KOPT-K1 (cell line): ENCODE measurements around the gene OR51B5.
"Not testable (repeated sequence)": the region's sequence is repeated elsewhere in the genome, so short reads cannot be mapped to it uniquely, and the experiment has no call there.

Experiments
- H3K27ac ChIP-seq: fragments of 200-600 bp; sonication (generic); 2 replicates; pipeline ENCODE4 v1.5.1; 2016; ENCODE audit warnings: antibody characterized with exemption, mild to moderate bottlenecking, low read depth, low read length; ENCODE audit not compliant: poor library complexity, severe bottlenecking
- H3K36me3 ChIP-seq: fragments of 200-600 bp; sonication (generic); 2 replicates; pipeline ENCODE4 v1.5.1; 2017; ENCODE audit warnings: antibody characterized with exemption, mild to moderate bottlenecking, low read length, moderate library complexity; ENCODE audit not compliant: insufficient read depth
- H3K9me3 ChIP-seq: fragments of 200-600 bp; sonication (generic); 2 replicates; pipeline ENCODE4 v1.5.1; 2017; ENCODE audit warnings: antibody characterized with exemption, low read length, mild to moderate bottlenecking; ENCODE audit not compliant: insufficient read depth, poor library complexity, severe bottlenecking

OR51B5 gene

GRCh38 chr11:5351208-5351607 lies 7.9 kb upstream of the OR51B5 start, which contains the start of gene OR51B6:
OR51B6 (plus strand) TSS chr11:5351508; CDS start chr11:5351508, 0 bp downstream.
- Histone ChIP-seq H3K27ac (no peak within 1 kb of the TSS), H3K36me3 (no peaks in the 10 kb centered on the region), H3K9me3 (no peaks in the 10 kb centered on the region)

GRCh38 chr11:5349550-5349949 lies 6.2 kb upstream of the OR51B5 start:
- no peaks in the 10 kb centered on the region for H3K36me3 ChIP-seq
- no peaks in the 10 kb centered on the region for H3K9me3 ChIP-seq
- H3K27ac ChIP-seq = no peak overlapping the region

- no peaks in the 10 kb centered on the region for H3K36me3 ChIP-seq
- no peaks in the 10 kb centered on the region for H3K9me3 ChIP-seq
- no peak overlapping the region for H3K27ac ChIP-seq
Measured at GRCh38 chr11:5348551-5349194, 5.3 kb upstream of the OR51B5 start.

GRCh38 chr11:5345831-5346230 lies 2.5 kb upstream of the OR51B5 start:
- Histone ChIP-seq H3K27ac (no peak overlapping the region), H3K9me3 (no peaks in the 10 kb centered on the region), H3K36me3 (no peaks in the 10 kb centered on the region)

GRCh38 chr11:5339771-5340322 lies 3.5 kb downstream of the OR51B5 start:
- no peak overlapping the region for H3K27ac ChIP-seq
- H3K36me3 ChIP-seq = no peaks in the 10 kb centered on the region
- H3K9me3 ChIP-seq = no peaks in the 10 kb centered on the region

GRCh38 chr11:5337253-5337652 lies 6.1 kb downstream of the OR51B5 start:
- not testable (repeated sequence) for H3K36me3 ChIP-seq, H3K9me3 ChIP-seq, H3K27ac ChIP-seq

GRCh38 chr11:5336331-5336730 lies 7.0 kb downstream of the OR51B5 start:
- Histone ChIP-seq H3K9me3 (no peaks in the 10 kb centered on the region), H3K27ac (no peak overlapping the region), H3K36me3 (no peaks in the 10 kb centered on the region)

GRCh38 chr11:5335170-5335569 lies 8.2 kb downstream of the OR51B5 start:
- Histone ChIP-seq H3K36me3 (no peaks in the 10 kb centered on the region), H3K9me3 (no peaks in the 10 kb centered on the region), H3K27ac (no peak overlapping the region)

- Histone ChIP-seq H3K36me3 (no peaks in the 10 kb centered on the region), H3K27ac (no peak within 1 kb of the TSS), H3K9me3 (no peaks in the 10 kb centered on the region)
Measured at GRCh38 chr11:5324197-5324596, 19.1 kb downstream of the OR51B5 start, which contains the start of gene OR51B2. OR51B2 (minus strand) TSS chr11:5324297; CDS start chr11:5324297, 0 bp downstream.

- Histone ChIP-seq H3K9me3 (no peaks in the 10 kb centered on the region), H3K36me3 (no peaks in the 10 kb centered on the region)
Measured at GRCh38 chr11:5317292-5317691, 26.0 kb downstream of the OR51B5 start.

GRCh38 chr11:5313326-5314023 lies 29.8 kb downstream of the OR51B5 start:
- H3K9me3 ChIP-seq, H3K36me3 ChIP-seq, H3K27ac ChIP-seq: not testable (repeated sequence)

More at GRCh38 chr11:5317292-5317691, 26.0 kb downstream of the OR51B5 start:
- H3K27ac ChIP-seq = no peak overlapping the region

- no peak overlapping the region for H3K27ac ChIP-seq
Measured at GRCh38 chr11:5310423-5310822, 32.9 kb downstream of the OR51B5 start.

GRCh38 chr11:5307256-5308019 lies 35.9 kb downstream of the OR51B5 start:
- Histone ChIP-seq H3K9me3 (no peaks in the 10 kb centered on the region), H3K27ac (no peak overlapping the region), H3K36me3 (no peaks in the 10 kb centered on the region)

More at GRCh38 chr11:5310423-5310822, 32.9 kb downstream of the OR51B5 start:
- Histone ChIP-seq H3K9me3 (no peaks in the 10 kb centered on the region), H3K36me3 (no peaks in the 10 kb centered on the region)

GRCh38 chr11:5304046-5304445 lies 39.3 kb downstream of the OR51B5 start:
- Histone ChIP-seq H3K27ac (no peak overlapping the region), H3K36me3 (no peaks in the 10 kb centered on the region), H3K9me3 (no peaks in the 10 kb centered on the region)

GRCh38 chr11:5303626-5304025 lies 39.7 kb downstream of the OR51B5 start:
- H3K27ac ChIP-seq = no peak overlapping the region
- no peaks in the 10 kb centered on the region for H3K36me3 ChIP-seq
- H3K9me3 ChIP-seq = no peaks in the 10 kb centered on the region
